ENCODE results near the gene LRTM2. TPM values are rescaled to one million over a fixed set of nuclear protein-coding genes. Genes with fewer than 3 reads are reported as not detected.
A peak's percentile ranks its signal among the peaks of the same experiment; 100 is the strongest.

The LRTM2 gene
- total and polyA plus RNA-seq, 8 donors = not detected

GRCh38 chr12:1828856-1829255, 8.5 kb downstream of the LRTM2 start:
- intact Hi-C loops (cut with DNase I) = no loop called here
- DNase-seq (peak in 1 of 4 donors; percentile 22), ATAC-seq (no peak)
- Histone ChIP-seq H3K27ac (no peak overlapping the region), H3K4me3 (no peak overlapping the region), H3K4me1 (no peaks in the 10 kb centered on the region), H3K36me3 (no peaks in the 10 kb centered on the region), H3K27me3 (peaks cover 18 to 79% of the 10 kb centered on the region in 2 donors), H3K9me3 (no peaks in the 10 kb centered on the region)
- TF ChIP-seq CTCF (IDR thresholded peaks at IDR 0.05) = no peak

GRCh38 chr12:1829306-1829900, 9.0 kb downstream of the LRTM2 start:
- Histone ChIP-seq H3K9me3 (no peaks in the 10 kb centered on the region), H3K4me1 (no peaks in the 10 kb centered on the region), H3K27me3 (peaks cover 18 to 80% of the 10 kb centered on the region in 2 donors), H3K27ac (no peak overlapping the region), H3K4me3 (no peak overlapping the region), H3K36me3 (no peaks in the 10 kb centered on the region)
- intact Hi-C loops (cut with DNase I) = no loop called here
- DNase-seq (peak in 1 of 4 donors; percentile 53), ATAC-seq (no peak)
- TF ChIP-seq CTCF (IDR thresholded peaks at IDR 0.05) = no peak

DNA sequence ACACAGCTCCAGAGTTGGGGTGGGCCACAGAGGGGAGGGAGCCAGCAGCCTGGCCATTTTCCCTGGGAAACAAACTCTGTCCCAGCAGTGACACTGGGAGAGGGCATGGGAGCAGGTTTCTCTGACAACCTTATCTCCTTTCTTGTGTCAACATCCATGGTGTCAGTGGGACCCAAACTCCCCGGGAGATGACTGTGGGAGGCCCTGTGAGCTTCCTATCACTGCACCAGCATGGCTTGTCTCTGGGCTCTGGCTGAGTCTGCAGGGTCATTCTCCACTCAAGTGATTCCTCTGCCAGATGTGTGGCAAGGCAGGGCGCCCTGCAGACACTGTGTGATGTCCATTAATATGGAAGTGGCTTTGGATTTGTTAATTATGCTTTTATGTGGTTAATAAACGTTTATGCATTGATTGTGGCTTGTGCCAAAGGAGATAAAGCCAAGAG, 10.1 kb downstream of the LRTM2 start:
- TF ChIP-seq CTCF (IDR thresholded peaks at IDR 0.05) = no peak
- no peaks in the 10 kb centered on the region for H3K4me1 ChIP-seq
- no peak for ATAC-seq

DNA sequence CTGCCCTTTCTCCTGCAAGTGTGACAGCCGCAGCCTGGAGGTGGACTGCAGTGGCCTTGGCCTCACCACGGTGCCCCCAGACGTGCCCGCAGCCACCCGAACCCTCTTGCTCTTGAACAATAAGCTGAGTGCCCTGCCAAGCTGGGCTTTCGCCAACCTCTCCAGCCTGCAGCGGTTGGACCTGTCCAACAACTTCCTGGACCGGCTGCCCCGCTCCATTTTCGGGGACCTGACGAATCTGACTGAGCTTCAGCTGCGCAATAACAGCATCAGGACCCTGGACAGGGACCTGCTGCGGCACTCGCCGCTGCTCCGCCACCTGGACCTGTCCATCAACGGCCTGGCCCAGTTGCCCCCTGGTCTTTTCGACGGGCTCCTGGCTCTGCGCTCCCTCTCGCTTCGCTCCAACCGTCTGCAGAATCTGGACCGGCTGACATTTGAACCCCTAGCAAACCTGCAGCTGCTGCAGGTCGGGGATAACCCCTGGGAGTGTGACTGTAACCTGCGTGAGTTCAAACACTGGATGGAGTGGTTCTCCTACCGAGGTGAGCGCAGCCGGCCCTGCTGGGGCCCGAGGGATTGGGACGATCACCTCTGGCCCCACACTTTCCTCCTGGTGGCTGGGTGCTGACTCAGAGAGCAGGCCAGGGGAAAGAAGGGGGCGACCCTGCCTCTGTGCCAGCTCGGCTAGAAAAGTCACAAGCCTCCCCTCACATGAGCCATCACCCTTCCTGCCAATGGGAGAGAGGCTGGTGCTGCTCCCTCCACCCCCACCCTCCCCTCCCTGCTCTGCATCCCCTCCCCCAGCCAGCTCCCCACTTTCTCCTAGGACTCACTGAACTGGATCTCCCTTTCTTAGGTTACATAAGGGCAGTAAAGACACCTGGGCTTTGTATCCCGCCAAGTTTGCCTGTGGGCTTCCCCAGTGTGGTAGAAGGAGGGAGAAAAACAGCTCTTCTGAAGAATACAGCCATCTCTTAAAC, 10.9 kb downstream of the LRTM2 start:
- ATAC-seq (peak; percentile 97), DNase-seq (peak; percentile 75 to 92 (median 82))
- no peaks in the 10 kb centered on the region for H3K36me3 ChIP-seq
- TF ChIP-seq CTCF (IDR thresholded peaks at IDR 0.05) = no peak
- no peak overlapping the region for H3K4me3 ChIP-seq
- H3K4me1 ChIP-seq = no peaks in the 10 kb centered on the region
- no peak overlapping the region for H3K27ac ChIP-seq
- H3K9me3 ChIP-seq = no peaks in the 10 kb centered on the region
- H3K27me3 ChIP-seq = peaks cover 18 to 96% of the 10 kb centered on the region in 2 donors
- intact Hi-C loops (cut with DNase I) = no loop called here

More for the DNA sequence above, 10.1 kb downstream of the LRTM2 start:
- peaks cover 18 to 87% of the 10 kb centered on the region in 2 donors for H3K27me3 ChIP-seq
- DNase-seq = peak in 2 of 4 donors; percentile 8 to 15
- no peaks in the 10 kb centered on the region for H3K9me3 ChIP-seq
- no peak overlapping the region for H3K27ac ChIP-seq
- intact Hi-C loops (cut with DNase I) = no loop called here
- no peaks in the 10 kb centered on the region for H3K36me3 ChIP-seq
- H3K4me3 ChIP-seq = no peak overlapping the region

All from left lung (tissue), 10 donors.